ENCODE data around the gene GART. TPM values are rescaled to one million over a fixed set of nuclear protein-coding genes. Genes with fewer than 3 reads are reported as not detected.
"Not testable (repeated sequence)": the region's sequence is repeated elsewhere in the genome, so short reads cannot be mapped to it uniquely, and the experiment has no call there.

The GART gene
- total RNA-seq, 2 experiments from 2014 or later: 123 to 124 TPM

DNA sequence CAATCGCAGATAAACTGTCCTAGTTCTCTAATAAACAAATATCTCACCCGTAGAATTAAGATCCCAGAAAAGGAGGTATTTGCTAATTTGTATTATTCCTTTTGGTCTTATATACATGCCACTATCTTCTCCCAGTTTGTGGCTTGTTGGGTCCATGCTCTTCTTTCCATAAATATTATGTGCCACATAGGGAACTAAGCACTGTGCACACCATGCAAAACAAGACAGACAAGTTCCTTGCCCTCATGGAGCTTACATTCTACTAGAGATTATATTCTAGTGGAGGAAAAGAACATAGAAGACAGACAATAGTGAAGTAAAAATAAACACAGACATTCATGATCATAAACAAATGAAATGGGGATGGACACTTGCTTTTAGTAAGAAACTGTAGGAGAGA lies 4.7 kb downstream of the GART start:
- no peak overlapping the region for H3K4me3 Mint-ChIP-seq
- peak overlapping the region; percentile 1 for H3K27ac Mint-ChIP-seq
- peaks cover 27% of the 10 kb centered on the region for H3K4me1 Mint-ChIP-seq
- peaks cover 60% of the 10 kb centered on the region for H3K36me3 Mint-ChIP-seq (ENCODE audit: low read depth)
- H3K27me3 Mint-ChIP-seq: no peaks in the 10 kb centered on the region
- ChIA-PET POLR2A (no interaction called here), CTCF (interaction anchor here (1.0 to 1.5 kb wide), 2 partner anchors 68 to 176 kb away, joined by 4 to 5 read pairs; no protein-coding TSS in a partner anchor)
- no peak for DNase-seq
- no peaks in the 10 kb centered on the region for H3K9me3 Mint-ChIP-seq

GRCh38 chr21:33531007-33531406 lies 10.9 kb downstream of the GART start:
- Mint-ChIP-seq H3K9me3 (no peaks in the 10 kb centered on the region), H3K36me3 (ENCODE audit: low read depth) (peaks cover 59% of the 10 kb centered on the region), H3K4me3 (no peak overlapping the region), H3K4me1 (peaks cover 1% of the 10 kb centered on the region), H3K27me3 (no peaks in the 10 kb centered on the region), H3K27ac (no peak overlapping the region)
- POLR2A ChIA-PET: interaction anchor here (0.7 kb wide), 1 partner anchor 51 kb away, joined by 3 read pairs; no protein-coding TSS in a partner anchor
- CTCF ChIA-PET: no interaction called here
- DNase-seq: no peak

DNA sequence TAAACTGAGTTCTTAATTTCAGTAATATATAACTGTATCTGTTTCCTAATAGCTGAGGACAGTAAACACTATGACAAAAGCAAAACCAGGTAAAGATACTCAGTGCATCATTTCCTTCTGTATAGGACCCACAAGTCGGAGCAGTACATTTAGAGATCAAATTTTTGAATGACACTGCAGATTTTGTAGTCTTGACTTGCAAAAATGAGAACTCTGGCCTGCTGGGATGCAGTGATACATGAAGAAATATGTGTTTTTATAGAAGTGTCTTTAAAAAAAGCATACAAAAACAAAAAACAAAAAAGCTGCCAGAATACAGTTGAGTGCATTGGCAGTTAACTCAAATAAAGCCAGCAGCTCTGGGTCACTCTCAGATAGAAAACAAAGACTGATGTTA lies 19.0 kb downstream of the GART start:
- no peaks in the 10 kb centered on the region for H3K27me3 Mint-ChIP-seq
- DNase-seq: no peak
- no peaks in the 10 kb centered on the region for H3K9me3 Mint-ChIP-seq
- H3K4me3 Mint-ChIP-seq: no peak overlapping the region
- H3K27ac Mint-ChIP-seq: no peak overlapping the region
- CTCF ChIA-PET: no interaction called here
- POLR2A ChIA-PET: no interaction called here
- H3K4me1 Mint-ChIP-seq: no peaks in the 10 kb centered on the region
- H3K36me3 Mint-ChIP-seq (ENCODE audit: low read depth): peaks cover 34% of the 10 kb centered on the region

DNA sequence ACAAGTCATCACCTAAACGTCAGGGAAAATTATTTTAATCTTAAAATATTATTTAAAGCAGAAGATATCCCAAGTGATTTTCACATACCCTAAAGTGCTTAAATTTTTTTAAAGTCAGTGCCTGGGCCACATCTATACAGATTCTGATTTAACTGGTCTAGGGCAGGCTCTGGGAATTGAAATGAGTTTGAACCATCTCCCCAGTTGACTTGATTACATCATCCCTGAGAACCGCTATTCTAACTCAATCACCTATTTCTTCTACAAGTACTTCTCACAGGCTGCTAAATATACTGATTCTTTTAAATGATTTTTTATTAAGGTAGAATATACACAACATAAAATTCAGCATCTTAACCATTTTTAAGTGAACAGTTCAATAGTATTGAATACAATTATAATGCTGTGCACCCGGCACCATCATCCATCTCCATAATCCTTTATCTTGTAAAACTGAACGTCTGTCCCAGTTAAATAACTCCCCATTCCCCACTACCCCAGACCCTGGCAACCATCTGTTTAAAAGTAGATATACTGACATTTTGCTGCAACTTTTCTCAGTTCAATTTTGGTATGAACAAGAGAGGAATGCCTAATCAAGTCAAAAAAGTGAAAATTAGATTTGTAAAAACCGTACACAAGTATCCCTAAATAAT lies 19.5 kb downstream of the GART start:
- ChIA-PET CTCF (interaction anchor here (0.6 kb wide), 1 partner anchor 83 kb away, joined by 3 read pairs; no protein-coding TSS in a partner anchor), POLR2A (interaction anchor here (0.6 kb wide), 1 partner anchor 22 kb away, joined by 3 read pairs; no protein-coding TSS in a partner anchor)
- Mint-ChIP-seq H3K27me3 (no peaks in the 10 kb centered on the region), H3K36me3 (ENCODE audit: low read depth) (peaks cover 34% of the 10 kb centered on the region), H3K9me3 (no peaks in the 10 kb centered on the region), H3K27ac (no peak overlapping the region), H3K4me3 (no peak overlapping the region), H3K4me1 (no peaks in the 10 kb centered on the region)
- DNase-seq: no peak

- H3K27ac Mint-ChIP-seq: no peak overlapping the region
- no peaks in the 10 kb centered on the region for H3K9me3 Mint-ChIP-seq
- peaks cover 15% of the 10 kb centered on the region for H3K4me1 Mint-ChIP-seq
- ChIA-PET CTCF (interaction anchor here (0.6 to 1.2 kb wide), 4 partner anchors 10 to 738 kb away, joined by 3 to 4 read pairs (median 4); partner anchors contain the start of gene DNAJC28), POLR2A (no interaction called here)
- no peak for DNase-seq
- no peaks in the 10 kb centered on the region for H3K27me3 Mint-ChIP-seq
- no peak overlapping the region for H3K4me3 Mint-ChIP-seq
- H3K36me3 Mint-ChIP-seq (ENCODE audit: low read depth): peaks cover 49% of the 10 kb centered on the region
Observed at GRCh38 chr21:33518899-33519298, 23.0 kb downstream of the GART start.

DNA sequence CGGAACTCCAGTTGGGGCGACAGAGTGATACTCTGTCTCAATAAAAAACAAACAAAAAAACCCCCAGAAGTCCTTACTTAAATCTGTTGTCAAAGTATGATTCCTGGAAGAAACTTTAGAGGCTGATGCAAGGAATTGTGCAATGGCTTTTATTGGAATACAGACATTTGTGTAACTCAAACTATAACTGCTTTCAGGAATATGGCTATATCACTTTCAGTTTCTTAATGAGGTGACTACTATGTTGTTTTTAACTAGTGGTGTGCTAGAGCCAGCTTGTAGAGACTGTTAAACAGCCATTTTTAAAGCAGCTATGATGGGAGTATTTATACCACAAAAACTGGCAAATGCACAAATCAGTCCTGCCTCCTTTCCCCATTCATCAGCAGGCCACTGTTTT lies 27.7 kb downstream of the GART start:
- no peak for DNase-seq
- ChIA-PET CTCF (interaction anchor here (0.9 to 1.7 kb wide), 7 partner anchors 11 to 35 kb away, joined by 3 to 5 read pairs (median 4); partner anchors contain the start of genes DNAJC28 and GART), POLR2A (no interaction called here)
- H3K4me1 Mint-ChIP-seq: peaks cover 18% of the 10 kb centered on the region
- peak overlapping the region; percentile 71 for H3K27ac Mint-ChIP-seq
- H3K4me3 Mint-ChIP-seq: no peak overlapping the region
- H3K36me3 Mint-ChIP-seq (ENCODE audit: low read depth): peaks cover 62% of the 10 kb centered on the region
- H3K9me3 Mint-ChIP-seq: no peaks in the 10 kb centered on the region
- no peaks in the 10 kb centered on the region for H3K27me3 Mint-ChIP-seq

DNA sequence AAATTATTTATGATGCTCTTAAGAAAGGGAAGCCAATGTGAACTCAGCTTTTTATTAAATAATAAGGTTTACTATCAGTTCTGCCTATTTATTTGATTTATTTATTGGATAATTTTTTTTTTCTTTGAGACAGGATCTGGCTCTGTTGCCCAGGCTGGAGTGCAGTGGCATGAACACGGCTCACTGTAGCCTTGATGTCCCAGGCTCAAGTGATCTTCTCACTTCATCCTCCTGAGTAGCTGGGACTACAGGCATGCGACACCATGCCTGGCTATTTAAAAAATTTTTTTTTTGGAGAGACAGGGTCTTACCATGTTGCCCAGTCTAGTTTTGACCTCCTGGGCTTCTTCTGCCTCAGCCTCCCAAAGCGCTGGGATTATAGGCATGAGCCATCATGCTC lies 29.4 kb downstream of the GART start:
- ChIA-PET CTCF (no interaction called here), POLR2A (no interaction called here)
- Mint-ChIP-seq H3K4me1 (peaks cover 18% of the 10 kb centered on the region), H3K36me3 (ENCODE audit: low read depth) (peaks cover 62% of the 10 kb centered on the region), H3K4me3 (no peak overlapping the region), H3K9me3 (no peaks in the 10 kb centered on the region), H3K27ac (no peak overlapping the region), H3K27me3 (no peaks in the 10 kb centered on the region)
- no peak for DNase-seq

- Mint-ChIP-seq H3K4me1 (peaks cover 18% of the 10 kb centered on the region), H3K36me3 (ENCODE audit: low read depth) (peaks cover 60% of the 10 kb centered on the region), H3K4me3 (no peak overlapping the region), H3K27ac (no peak overlapping the region), H3K9me3 (peaks cover 2% of the 10 kb centered on the region), H3K27me3 (no peaks in the 10 kb centered on the region)
- CTCF ChIA-PET: no interaction called here
- no peak for DNase-seq
- POLR2A ChIA-PET: interaction anchor here (0.6 kb wide), 1 partner anchor 69 kb away, joined by 3 read pairs; no protein-coding TSS in a partner anchor
Observed at GRCh38 chr21:33511639-33512038, 30.3 kb downstream of the GART start.

- peaks cover 2% of the 10 kb centered on the region for H3K9me3 Mint-ChIP-seq
- H3K27ac Mint-ChIP-seq: no peak overlapping the region
- H3K36me3 Mint-ChIP-seq (ENCODE audit: low read depth): peaks cover 59% of the 10 kb centered on the region
- ChIA-PET POLR2A (no interaction called here), CTCF (no interaction called here)
- no peak for DNase-seq
- no peaks in the 10 kb centered on the region for H3K27me3 Mint-ChIP-seq
- H3K4me1 Mint-ChIP-seq: peaks cover 18% of the 10 kb centered on the region
- H3K4me3 Mint-ChIP-seq: no peak overlapping the region
Observed at GRCh38 chr21:33510826-33511225, 31.1 kb downstream of the GART start.

DNA sequence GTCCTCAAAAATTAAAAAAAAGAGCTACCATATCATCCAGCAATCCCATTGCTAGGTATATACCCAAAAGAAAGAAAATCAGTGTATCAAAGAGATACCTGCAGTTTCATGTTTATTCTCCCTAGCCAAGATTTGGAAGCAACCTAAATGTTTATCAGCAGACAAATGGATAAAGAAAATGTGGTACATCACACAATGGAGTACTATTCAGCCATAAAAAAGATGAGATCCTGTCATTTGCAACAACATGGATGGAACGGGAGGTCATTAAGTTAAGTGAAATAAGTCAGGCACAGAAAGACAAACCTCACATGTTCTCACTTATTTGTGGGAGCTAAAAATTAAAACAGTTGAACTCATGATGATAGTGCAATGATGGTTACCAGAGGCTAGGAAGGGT lies 34.9 kb downstream of the GART start:
- H3K9me3 Mint-ChIP-seq, H3K4me1 Mint-ChIP-seq, POLR2A ChIA-PET, H3K27me3 Mint-ChIP-seq, H3K27ac Mint-ChIP-seq, DNase-seq, H3K4me3 Mint-ChIP-seq: not testable (repeated sequence)
- peaks cover 68% of the 10 kb centered on the region for H3K36me3 Mint-ChIP-seq (ENCODE audit: low read depth)
- CTCF ChIA-PET: interaction anchor here (1.5 kb wide), 1 partner anchor 98 kb away, joined by 3 read pairs; no protein-coding TSS in a partner anchor

DNA sequence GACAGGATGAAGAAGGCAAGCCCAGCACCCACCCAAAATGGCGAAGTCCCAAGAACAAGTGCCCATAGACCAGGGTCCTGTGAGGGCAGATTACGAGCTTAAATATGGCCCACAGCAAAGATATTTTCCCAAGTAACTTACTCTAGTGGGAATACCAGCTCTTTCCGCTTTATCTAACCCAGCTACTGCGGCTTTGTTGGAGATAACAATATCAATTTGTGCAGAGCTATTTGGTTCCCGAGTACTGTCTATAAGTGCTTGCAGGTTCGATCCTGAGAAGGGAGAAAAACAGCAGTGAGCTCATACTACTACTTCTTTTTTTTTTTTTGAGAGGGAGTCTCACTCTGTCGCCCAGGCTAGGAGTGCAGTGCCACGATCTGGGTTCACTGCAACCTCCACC lies 36.1 kb downstream of the GART start:
- no peaks in the 10 kb centered on the region for H3K27me3 Mint-ChIP-seq
- H3K9me3 Mint-ChIP-seq: peaks cover 2% of the 10 kb centered on the region
- peaks cover 64% of the 10 kb centered on the region for H3K36me3 Mint-ChIP-seq (ENCODE audit: low read depth)
- H3K27ac Mint-ChIP-seq: no peak overlapping the region
- no peak for DNase-seq
- POLR2A ChIA-PET: interaction anchor here (0.6 kb wide), 1 partner anchor 47 kb away, joined by 16 read pairs; no protein-coding TSS in a partner anchor
- CTCF ChIA-PET: interaction anchor here (0.6 to 1.5 kb wide), 2 partner anchors 38 to 100 kb away, joined by 3 read pairs; no protein-coding TSS in a partner anchor
- H3K4me3 Mint-ChIP-seq: no peak overlapping the region
- H3K4me1 Mint-ChIP-seq: no peaks in the 10 kb centered on the region

DNA sequence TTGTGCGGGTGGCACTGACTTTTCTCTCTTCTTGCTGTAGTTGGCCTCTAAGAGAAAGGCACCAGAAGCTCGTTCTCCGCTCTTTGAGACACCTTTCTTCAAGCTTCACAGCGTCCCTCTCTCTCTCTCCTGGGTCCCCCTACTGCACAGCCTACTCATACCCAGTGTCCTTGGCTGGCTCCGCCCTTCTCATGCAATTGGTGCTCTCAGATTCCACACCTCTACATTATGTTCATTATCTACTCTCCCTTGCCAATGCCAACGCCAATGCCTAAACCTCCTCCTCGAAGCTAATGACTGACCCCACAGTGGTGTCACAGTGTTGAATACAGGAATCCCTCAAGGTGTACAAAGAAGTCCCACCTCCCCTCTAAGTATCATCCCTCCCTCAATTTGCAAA lies 45.6 kb downstream of the GART start:
- Mint-ChIP-seq H3K27me3 (peaks cover 4% of the 10 kb centered on the region), H3K9me3 (no peaks in the 10 kb centered on the region), H3K36me3 (ENCODE audit: low read depth) (peaks cover 2% of the 10 kb centered on the region), H3K4me1 (peaks cover 7% of the 10 kb centered on the region), H3K4me3 (no peak overlapping the region), H3K27ac (no peak overlapping the region)
- CTCF ChIA-PET: interaction anchor here (1.2 kb wide), 1 partner anchor 16 kb away, joined by 4 read pairs; the partner anchor contains the start of gene TMEM50B
- DNase-seq: no peak
- POLR2A ChIA-PET: no interaction called here

DNA sequence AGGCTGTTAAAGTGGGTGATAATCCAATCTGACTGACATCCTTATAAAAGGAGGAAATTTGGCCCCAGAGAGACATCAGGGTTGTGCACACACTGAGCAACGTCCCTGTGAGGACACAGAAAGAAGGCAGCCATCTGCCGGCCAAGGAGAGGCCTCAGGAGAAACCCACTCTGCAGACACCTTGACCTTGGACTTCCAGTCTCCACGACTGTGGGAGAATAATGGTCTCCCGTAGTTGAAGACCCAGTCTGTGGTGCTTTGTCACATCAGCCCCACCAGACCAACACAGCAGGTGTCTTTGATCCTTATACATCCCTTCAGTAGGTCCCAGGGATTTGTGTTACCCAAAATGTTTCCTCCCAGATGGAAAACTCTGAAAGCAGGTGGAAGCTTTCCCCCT lies 46.2 kb downstream of the GART start:
- Mint-ChIP-seq H3K27ac (no peak overlapping the region), H3K4me1 (peaks cover 11% of the 10 kb centered on the region), H3K36me3 (ENCODE audit: low read depth) (no peaks in the 10 kb centered on the region), H3K9me3 (no peaks in the 10 kb centered on the region), H3K4me3 (no peak overlapping the region), H3K27me3 (peaks cover 4% of the 10 kb centered on the region)
- ChIA-PET CTCF (interaction anchor here (1.2 to 1.6 kb wide), 2 partner anchors 15 to 16 kb away, joined by 4 to 5 read pairs; partner anchors contain the start of gene TMEM50B), POLR2A (no interaction called here)
- no peak for DNase-seq
